GM15510 (cell line): ENCODE measurements around the gene ITPRID2.

Source experiments
- POLR2A ChIP-seq: IDR thresholded peaks from 3 replicates; pipeline ENCODE4 v1.6.1; 2011; ENCODE audit warnings: borderline replicate concordance; ENCODE audit not compliant: insufficient read length; ENCODE audit errors: extremely low read depth

Gene ITPRID2

DNA sequence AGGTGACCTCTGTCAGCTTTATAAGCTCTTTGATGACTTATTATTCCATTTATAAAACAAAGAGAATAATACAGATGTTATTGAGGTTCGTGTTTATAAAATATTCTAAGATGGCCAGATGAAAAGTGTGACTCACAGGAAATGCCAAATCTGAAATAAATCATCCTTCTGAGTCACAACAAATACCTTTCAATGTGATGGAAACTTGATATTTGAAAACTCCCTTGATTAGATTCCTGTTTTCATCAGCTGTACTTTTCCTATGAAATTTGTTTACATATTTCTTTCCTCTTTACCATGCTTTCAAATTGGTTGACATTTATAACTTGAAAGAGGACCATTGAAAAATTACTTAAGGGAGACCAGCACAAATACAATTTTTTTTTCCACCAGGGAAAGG lies 63.5 kb downstream of the ITPRID2 start:
- TF ChIP-seq POLR2A, result no peak

DNA sequence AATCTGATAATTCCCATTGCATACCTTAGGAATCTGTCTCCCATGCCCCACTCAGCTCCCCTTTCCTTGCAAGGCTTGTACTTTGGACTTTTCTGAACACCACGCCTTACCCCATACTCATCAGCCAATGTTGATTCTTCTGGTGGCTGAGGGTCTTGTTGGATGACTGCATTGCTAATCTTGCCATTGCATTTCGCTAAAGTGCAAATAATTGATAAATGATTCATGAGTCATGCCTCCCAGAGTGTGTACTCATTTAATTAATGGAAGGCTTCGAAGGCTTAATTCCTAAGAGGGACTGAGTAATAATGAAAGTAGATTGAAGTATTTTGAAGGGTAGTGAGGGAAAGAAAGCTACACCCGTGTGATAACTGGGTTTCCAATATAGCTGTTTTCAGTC lies 66.1 kb downstream of the ITPRID2 start:
- TF ChIP-seq POLR2A, result no peak

DNA sequence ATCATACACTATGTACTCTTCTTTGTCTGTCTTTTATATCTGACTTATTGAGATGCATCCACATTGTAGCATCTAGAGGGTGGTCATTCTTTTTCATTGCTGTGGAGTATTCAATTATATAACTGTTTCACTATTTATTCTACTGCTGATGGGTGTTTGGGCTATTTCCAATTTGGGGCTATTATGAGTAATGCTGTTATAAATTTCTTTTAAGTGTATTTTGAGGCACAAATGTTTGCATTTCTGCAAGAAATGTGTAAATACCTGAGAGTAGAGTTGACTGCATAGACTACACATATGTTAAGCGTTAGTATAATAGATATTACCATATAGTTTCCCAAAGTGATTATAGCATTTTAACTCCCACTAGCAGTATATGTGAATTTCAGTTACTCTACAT lies 67.2 kb downstream of the ITPRID2 start:
- TF ChIP-seq POLR2A, result no peak

DNA sequence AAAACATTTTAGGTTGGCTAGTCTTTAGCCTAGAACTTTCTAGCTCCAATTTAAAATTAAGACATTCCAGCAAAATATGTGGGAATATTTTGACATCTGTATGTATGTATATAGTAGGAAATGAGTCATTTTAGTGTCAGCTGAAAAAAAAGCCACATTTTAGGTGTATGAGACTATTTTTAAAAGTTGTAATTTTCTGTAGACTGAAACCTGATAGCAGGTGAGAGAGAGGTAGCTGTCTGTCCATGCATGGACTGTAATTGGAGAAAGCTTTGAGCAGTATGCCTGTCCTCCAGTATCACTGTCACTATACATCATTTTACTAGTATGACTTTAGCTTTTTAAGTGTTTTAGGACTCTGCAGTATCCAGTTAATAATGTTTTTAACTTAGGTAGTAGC lies 68.0 kb downstream of the ITPRID2 start:
- TF ChIP-seq POLR2A, result no peak

DNA sequence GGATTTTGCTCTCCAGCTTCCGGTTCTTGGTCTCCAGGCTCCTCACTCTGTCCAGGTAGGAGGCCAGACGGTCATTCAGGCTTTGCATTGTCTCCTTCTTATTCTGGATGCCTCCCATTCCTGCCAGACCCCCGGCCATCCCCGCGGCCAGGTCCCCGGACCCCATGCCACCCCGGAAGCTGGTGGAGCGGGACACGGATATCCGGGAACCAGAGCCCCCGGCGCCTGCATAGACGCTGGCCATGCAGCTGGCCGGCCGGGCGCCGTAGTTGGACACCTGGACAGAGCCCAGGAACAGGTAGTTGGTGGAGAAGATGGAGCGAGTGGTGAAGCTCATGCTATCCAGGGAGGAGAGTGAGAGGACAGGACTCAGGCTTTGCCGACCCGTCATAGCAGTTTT lies 70.6 kb downstream of the ITPRID2 start:
- TF ChIP-seq POLR2A, result no peak

DNA sequence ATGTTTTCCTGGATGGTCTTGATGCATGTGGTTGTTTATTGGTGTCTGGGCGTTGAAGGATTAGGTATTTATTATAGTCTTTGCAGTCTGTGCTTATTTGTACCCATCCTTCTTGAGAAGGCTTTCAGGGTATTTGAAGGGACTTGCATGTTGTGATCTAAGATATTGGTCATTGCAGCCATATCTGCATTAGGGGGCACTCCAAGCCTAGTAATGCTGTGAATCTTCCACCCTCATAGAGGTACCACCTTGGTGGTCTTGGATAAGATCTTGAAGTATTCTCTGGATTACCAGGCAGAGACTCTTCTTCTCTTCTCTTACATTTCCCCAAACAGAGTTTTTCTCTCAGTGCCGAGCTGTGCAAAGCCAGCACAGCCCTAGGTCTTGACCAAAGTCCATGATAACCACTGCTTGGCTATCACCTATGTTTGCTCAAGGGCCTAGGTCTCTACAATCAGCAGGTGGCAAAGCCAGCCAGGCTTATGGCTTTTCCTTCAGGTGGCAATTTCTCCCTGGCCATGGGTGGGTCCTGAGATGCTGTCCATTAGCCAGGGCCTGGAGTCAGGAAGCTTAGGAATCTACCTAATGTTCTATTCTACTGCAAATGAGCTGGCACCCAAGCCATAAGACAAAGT lies 78.7 kb downstream of the ITPRID2 start:
- no peak for TF ChIP-seq POLR2A

DNA sequence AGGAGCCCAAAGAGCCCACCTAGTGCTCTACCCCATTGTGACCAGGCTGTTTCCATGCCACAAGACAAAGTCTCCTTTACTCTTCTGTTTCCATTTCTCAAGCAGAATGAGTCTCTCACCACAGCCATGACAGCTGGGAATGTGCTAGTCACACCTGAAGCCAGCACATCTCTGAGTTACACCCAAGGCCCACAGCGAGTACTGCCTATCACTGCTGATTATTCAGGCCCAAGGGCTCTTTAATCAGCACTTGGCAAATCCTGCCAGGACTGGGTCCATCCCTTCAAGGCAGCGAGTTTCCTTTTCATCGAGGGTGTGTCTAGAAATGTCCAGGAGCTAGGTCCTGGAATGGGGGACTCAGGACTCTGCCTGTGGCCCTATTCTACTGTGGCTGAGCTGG lies 79.5 kb downstream of the ITPRID2 start:
- no peak for TF ChIP-seq POLR2A

DNA sequence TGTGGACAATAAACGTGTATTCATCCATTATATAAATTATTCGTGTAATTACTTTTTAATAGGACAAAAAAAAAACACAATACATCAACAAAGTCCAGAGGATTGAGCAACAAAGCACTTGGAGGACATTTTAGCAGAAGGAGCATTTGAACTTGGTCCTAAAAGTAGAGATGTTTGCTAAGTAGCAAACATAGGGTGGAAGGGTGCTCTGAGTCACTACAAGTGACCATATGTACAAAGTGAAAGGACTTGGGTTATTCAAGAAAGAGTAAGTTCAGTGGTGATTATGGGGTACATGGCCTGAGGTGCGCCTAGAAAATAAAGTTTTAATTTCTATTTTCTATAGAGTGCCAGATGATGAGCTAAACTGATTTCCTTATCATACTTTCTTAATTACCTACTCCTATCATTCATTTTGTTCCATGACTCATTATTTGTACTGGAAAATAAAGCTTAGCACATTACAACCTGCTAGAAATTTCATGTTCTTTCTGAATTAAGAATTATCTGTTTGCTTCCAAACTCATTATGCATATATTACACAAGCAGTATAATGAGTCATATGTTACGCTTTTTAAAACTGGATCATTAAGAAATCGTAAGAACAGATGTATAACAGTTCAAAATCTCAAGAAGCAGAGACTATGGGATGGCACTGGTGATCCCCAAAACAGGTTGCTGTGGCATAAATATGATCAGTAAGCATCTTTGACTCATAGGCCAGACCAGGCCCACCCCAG lies 81.1 kb downstream of the ITPRID2 start:
- TF ChIP-seq POLR2A, result no peak

DNA sequence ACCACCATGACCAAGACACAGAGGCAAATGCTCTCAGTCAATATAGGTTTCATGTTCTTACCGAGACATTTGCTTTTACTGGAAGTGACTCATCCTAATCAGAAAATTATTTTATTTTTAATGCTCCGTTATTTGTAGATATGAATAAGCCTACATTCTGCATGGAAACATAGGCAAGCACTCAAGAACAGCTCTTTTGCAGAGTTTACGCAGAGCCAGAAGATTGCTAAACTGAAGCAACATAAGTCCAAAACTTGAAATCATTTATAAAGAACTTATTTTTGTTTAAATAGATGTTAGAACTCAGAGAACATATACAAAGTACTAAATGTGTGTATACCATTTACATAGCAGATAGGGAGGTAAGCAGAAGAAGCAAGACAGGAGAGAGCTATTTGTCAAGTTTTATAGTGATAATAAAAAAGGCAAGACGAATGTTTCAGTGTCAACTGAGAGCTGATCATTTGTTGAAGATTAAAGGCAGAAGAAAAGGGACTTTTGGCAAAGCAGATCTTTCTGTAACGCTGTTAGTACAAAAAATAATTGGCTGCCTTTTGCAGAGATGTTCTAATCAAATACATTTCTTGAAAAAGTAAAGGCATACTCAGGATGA lies 81.7 kb downstream of the ITPRID2 start:
- no peak for TF ChIP-seq POLR2A

DNA sequence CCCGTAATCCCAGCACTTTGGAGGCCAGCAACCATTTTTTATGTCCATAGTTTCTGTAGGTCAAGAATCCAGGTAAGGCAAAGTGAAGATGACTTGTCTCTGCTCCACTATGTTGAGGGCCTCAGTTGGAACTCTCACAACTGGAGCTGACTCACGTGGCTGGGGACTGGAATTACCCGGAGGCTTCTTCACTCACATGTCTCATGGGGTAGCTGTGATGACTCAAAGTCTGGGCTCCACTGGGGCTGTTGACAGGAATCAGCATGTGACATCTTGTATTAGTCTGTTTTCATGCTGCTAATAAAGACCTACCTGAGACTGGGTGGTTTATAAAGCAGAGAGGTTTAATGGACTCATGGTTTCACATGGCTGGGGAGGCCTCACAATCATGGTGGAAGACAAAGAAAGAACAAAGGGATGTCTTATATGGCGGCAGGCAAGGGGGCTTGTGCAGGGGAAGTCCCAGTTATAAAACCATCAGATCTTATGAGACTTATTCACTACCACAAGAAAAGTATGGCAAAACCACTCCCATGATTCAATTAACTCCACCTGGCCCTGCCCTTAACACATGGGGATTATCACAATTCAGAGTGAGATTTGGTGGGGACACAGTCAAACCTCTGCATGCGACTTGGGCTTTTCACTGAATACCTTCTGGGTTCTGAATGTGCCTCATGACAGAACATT lies 86.3 kb downstream of the ITPRID2 start:
- TF ChIP-seq POLR2A, result no peak

DNA sequence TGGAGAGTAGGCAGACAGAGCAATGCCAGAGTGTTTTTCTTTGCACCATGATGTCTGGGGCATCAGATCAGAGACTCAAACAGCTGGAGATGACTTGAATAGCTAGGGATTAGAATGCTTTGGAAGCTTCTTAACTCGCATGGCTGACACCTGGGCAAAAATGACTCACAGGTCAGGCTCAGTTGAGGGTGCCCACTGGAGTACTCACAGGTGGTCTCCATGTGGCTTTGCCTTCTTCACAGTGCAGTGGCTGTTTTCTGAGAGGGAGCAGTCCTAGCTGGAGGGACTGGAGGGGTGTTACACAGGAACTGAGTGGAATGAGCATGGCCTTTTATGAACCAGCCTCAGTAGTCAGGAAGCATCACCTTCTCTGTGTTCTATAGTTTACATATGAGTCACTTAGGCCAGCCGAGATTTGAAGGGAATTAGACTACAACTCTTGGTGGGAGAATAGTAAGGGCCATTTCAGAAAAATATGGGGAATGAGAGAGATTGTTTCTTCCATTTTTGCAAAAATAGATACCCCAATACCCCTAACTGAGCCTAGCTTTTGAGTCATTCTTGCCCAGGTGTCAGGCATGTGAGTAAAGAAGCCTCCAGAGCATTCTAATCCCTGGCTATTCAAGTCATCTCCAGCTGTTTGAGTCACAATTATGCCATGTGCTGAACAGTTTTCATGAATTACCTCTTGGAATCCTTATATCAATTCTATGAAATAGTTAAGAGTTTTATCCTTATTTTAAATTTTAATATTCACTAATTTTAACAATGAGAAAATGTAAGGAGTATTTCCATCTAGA lies 87.0 kb downstream of the ITPRID2 start:
- TF ChIP-seq POLR2A, result no peak
